CD4-positive, alpha-beta memory T cell (primary cell): Measurements from ENCODE around the gene IDS. TPM values are rescaled to one million over a fixed set of nuclear protein-coding genes. Genes with fewer than 3 reads are reported as not detected.

ENCODE experiments used
- CTCF ChIA-PET: fragments of 350-600 bp; sonication (Branson Sonifier 250); formaldehyde crosslinking; loops from one replicate; lab custom pipeline; 2021; ENCODE audit warnings: inconsistent platforms; ENCODE audit not compliant: partially characterized antibody; lab: Charles Lee
- POLR2A ChIA-PET: fragments of 350-600 bp; sonication (Branson Sonifier 250); formaldehyde crosslinking; loops from one replicate; lab custom pipeline; 2021; ENCODE audit not compliant: partially characterized antibody; lab: Charles Lee
- DNase-seq, 5 donors: peaks; one replicate each; pipeline versions ENCODE4 v3.0.0 to v3.0.0-alpha.2; 2020 to 2022; ENCODE audit warnings: mixed read lengths in 1 of 5
- H3K27ac ChIP-seq: one replicate; pipeline ENCODE4 v1.7.0; 2013; ENCODE audit warnings: low read depth, low read length
- H3K27me3 ChIP-seq: 2 replicates; pipeline ENCODE4 v1.7.0; 2013; ENCODE audit warnings: mild to moderate bottlenecking, low read length, moderate library complexity; ENCODE audit not compliant: insufficient read depth
- H3K36me3 ChIP-seq: 2 replicates; pipeline ENCODE4 v1.7.0; 2013; ENCODE audit warnings: mild to moderate bottlenecking, low read length, moderate library complexity; ENCODE audit not compliant: insufficient read depth
- H3K4me1 ChIP-seq: 2 replicates; pipeline ENCODE4 v1.7.0; 2013; ENCODE audit warnings: mild to moderate bottlenecking, low read length, moderate library complexity; ENCODE audit not compliant: insufficient read depth
- H3K4me3 ChIP-seq, 2 donors: one replicate each; pipeline ENCODE4 v1.7.0; 2013; ENCODE audit warnings: low read length in 2 of 2, mild to moderate bottlenecking in 1 of 2
- H3K9me3 ChIP-seq, 2 donors: one replicate each; pipeline ENCODE4 v1.7.0; 2013; ENCODE audit warnings: low read length in 2 of 2, control low read depth in 1 of 2; ENCODE audit not compliant: control insufficient read depth in 1 of 2
- H3K27ac Mint-ChIP-seq, 7 donors: one replicate each; pipeline ENCODE4 v1.8.0; 2020 to 2021; ENCODE audit warnings: mixed read lengths in 7 of 7, mild to moderate bottlenecking in 6 of 7, inconsistent platforms in 3 of 7, moderate library complexity in 3 of 7
- H3K27me3 Mint-ChIP-seq, 2 donors: one replicate each; pipeline ENCODE4 v1.8.0; 2020 to 2021; ENCODE audit warnings: mixed read lengths in 2 of 2
- H3K36me3 Mint-ChIP-seq, 2 donors: one replicate each; pipeline ENCODE4 v1.8.0; 2020 to 2021; ENCODE audit warnings: mixed read lengths in 2 of 2, inconsistent platforms in 1 of 2, mild to moderate bottlenecking in 1 of 2
- H3K4me1 Mint-ChIP-seq, 4 donors: one replicate each; pipeline ENCODE4 v1.8.0; 2020 to 2021; ENCODE audit warnings: mixed read lengths in 4 of 4, mild to moderate bottlenecking in 1 of 4
- H3K4me3 Mint-ChIP-seq, 8 donors: one replicate each; pipeline ENCODE4 v1.8.0; 2020 to 2021; ENCODE audit warnings: mixed read lengths in 8 of 8, mild to moderate bottlenecking in 7 of 8, moderate library complexity in 6 of 8, inconsistent platforms in 3 of 8
- H3K9me3 Mint-ChIP-seq, 8 donors: one replicate each; pipeline ENCODE4 v1.8.0; 2020 to 2021; ENCODE audit warnings: mixed read lengths in 8 of 8, mild to moderate bottlenecking in 5 of 8, inconsistent platforms in 3 of 8, moderate library complexity in 1 of 8
- intact Hi-C: fragments of 100-400 bp; cut with micrococcal nuclease; formaldehyde crosslinking; loops from one replicate; pipeline ENCODE4 v1.15.1; 2023
- polyA plus RNA-seq, 2 donors: library from polyadenylated mRNA; unstranded; fragments of 300-500 nt; fragmentation: Illumina TruSeq; gene quantifications; one replicate each; pipeline ENCODE4 v1.2.3, GENCODE V29; 2021
- total RNA-seq, 2 experiments: library from RNA; stranded (reverse); gene quantifications; one replicate each; pipeline ENCODE4 v1.2.3, GENCODE V29; 2021

The IDS gene
- total and polyA plus RNA-seq, 4 experiments from 2014 or later: 121 to 196 (median 157) TPM

- intact Hi-C loops: no loop called here
- H3K36me3 Mint-ChIP-seq: no peaks in the 10 kb centered on the region
- H3K9me3 ChIP-seq: no peaks in the 10 kb centered on the region
- no peak overlapping the region for H3K4me3 Mint-ChIP-seq
- H3K9me3 Mint-ChIP-seq: no peaks in the 10 kb centered on the region
- no peak overlapping the region for H3K27ac Mint-ChIP-seq
- peaks cover 23 to 38% (median 27%) of the 10 kb centered on the region in 4 donors for H3K4me1 Mint-ChIP-seq
- H3K36me3 ChIP-seq: no peaks in the 10 kb centered on the region
- DNase-seq: no peak
- no peaks in the 10 kb centered on the region for H3K27me3 Mint-ChIP-seq
- no peak overlapping the region for H3K27ac ChIP-seq
- H3K27me3 ChIP-seq: no peaks in the 10 kb centered on the region
- ChIA-PET POLR2A (no interaction called here), CTCF (no interaction called here)
- no peak overlapping the region for H3K4me3 ChIP-seq
- H3K4me1 ChIP-seq: peaks cover 43% of the 10 kb centered on the region
These were observed 13.1 kb upstream of the IDS start for GRCh38 chrX:149518236-149518635.

GRCh38 chrX:149517308-149517707, 12.2 kb upstream of the IDS start:
- Mint-ChIP-seq H3K4me1 (peaks cover 21 to 32% (median 24%) of the 10 kb centered on the region in 4 donors), H3K36me3 (no peaks in the 10 kb centered on the region), H3K27ac (peak overlapping the region in 1 of 7 donors; percentile 47), H3K4me3 (no peak overlapping the region), H3K9me3 (no peaks in the 10 kb centered on the region), H3K27me3 (no peaks in the 10 kb centered on the region)
- no peaks in the 10 kb centered on the region for H3K27me3 ChIP-seq
- intact Hi-C loops: no loop called here
- ChIA-PET POLR2A (no interaction called here), CTCF (no interaction called here)
- no peak for DNase-seq
- peaks cover 38% of the 10 kb centered on the region for H3K4me1 ChIP-seq
- no peaks in the 10 kb centered on the region for H3K9me3 ChIP-seq
- H3K27ac ChIP-seq: no peak overlapping the region
- no peak overlapping the region for H3K4me3 ChIP-seq
- no peaks in the 10 kb centered on the region for H3K36me3 ChIP-seq

GRCh38 chrX:149516604-149517003, 11.5 kb upstream of the IDS start:
- Mint-ChIP-seq H3K9me3 (no peaks in the 10 kb centered on the region), H3K4me1 (peaks cover 18 to 29% (median 20%) of the 10 kb centered on the region in 4 donors), H3K27ac (no peak overlapping the region), H3K27me3 (no peaks in the 10 kb centered on the region), H3K4me3 (no peak overlapping the region), H3K36me3 (no peaks in the 10 kb centered on the region)
- ChIA-PET CTCF (no interaction called here), POLR2A (no interaction called here)
- no peaks in the 10 kb centered on the region for H3K9me3 ChIP-seq
- intact Hi-C loops: no loop called here
- no peak overlapping the region for H3K4me3 ChIP-seq
- no peak overlapping the region for H3K27ac ChIP-seq
- no peaks in the 10 kb centered on the region for H3K36me3 ChIP-seq
- no peak for DNase-seq
- no peaks in the 10 kb centered on the region for H3K27me3 ChIP-seq
- peaks cover 36% of the 10 kb centered on the region for H3K4me1 ChIP-seq

GRCh38 chrX:149515954-149516602, 11.0 kb upstream of the IDS start:
- H3K27ac Mint-ChIP-seq: peak overlapping the region in 1 of 7 donors; percentile 11
- Histone ChIP-seq H3K36me3 (no peaks in the 10 kb centered on the region), H3K4me3 (no peak overlapping the region), H3K27me3 (no peaks in the 10 kb centered on the region), H3K27ac (no peak overlapping the region), H3K9me3 (no peaks in the 10 kb centered on the region), H3K4me1 (peaks cover 31% of the 10 kb centered on the region)
- ChIA-PET POLR2A (interaction anchor here (1.0 kb wide), 1 partner anchor 10 kb away, joined by 5 read pairs; no protein-coding TSS in a partner anchor), CTCF (no interaction called here)
- H3K4me3 Mint-ChIP-seq: no peak overlapping the region
- intact Hi-C loops: no loop called here
- no peaks in the 10 kb centered on the region for H3K36me3 Mint-ChIP-seq
- no peaks in the 10 kb centered on the region for H3K9me3 Mint-ChIP-seq
- peaks cover 14 to 24% (median 16%) of the 10 kb centered on the region in 4 donors for H3K4me1 Mint-ChIP-seq
- no peak for DNase-seq
- no peaks in the 10 kb centered on the region for H3K27me3 Mint-ChIP-seq

- Histone ChIP-seq H3K4me1 (peaks cover 19% of the 10 kb centered on the region), H3K9me3 (no peaks in the 10 kb centered on the region), H3K36me3 (no peaks in the 10 kb centered on the region), H3K27ac (no peak overlapping the region), H3K27me3 (no peaks in the 10 kb centered on the region), H3K4me3 (no peak overlapping the region)
- H3K4me1 Mint-ChIP-seq: peaks cover 4 to 11% (median 8%) of the 10 kb centered on the region in 4 donors
- H3K27me3 Mint-ChIP-seq: peaks cover 0 to 2% of the 10 kb centered on the region in 2 donors
- H3K27ac Mint-ChIP-seq: peak overlapping the region in 3 of 7 donors; percentile 9 to 37 (median 32)
- no peak overlapping the region for H3K4me3 Mint-ChIP-seq
- ChIA-PET CTCF (interaction anchor here (1.1 to 4.1 kb wide), 5 partner anchors 8 to 426 kb away, joined by 3 to 33 read pairs (median 16); no protein-coding TSS in a partner anchor), POLR2A (interaction anchor here (1.9 to 2.9 kb wide), 3 partner anchors 9 to 26 kb away, joined by 13 to 35 read pairs (median 22); partner anchors contain the start of genes EOLA1 and IDS)
- DNase-seq: no peak
- intact Hi-C loops: loop anchor here (5.0 kb wide), 1 partner anchor 118 kb away; the partner anchor contains the start of gene TMEM185A
- H3K36me3 Mint-ChIP-seq: no peaks in the 10 kb centered on the region
- H3K9me3 Mint-ChIP-seq: no peaks in the 10 kb centered on the region
These were observed 8.8 kb upstream of the IDS start for GRCh38 chrX:149513825-149514428.

GRCh38 chrX:149512225-149512885, 7.2 kb upstream of the IDS start:
- Mint-ChIP-seq H3K9me3 (no peaks in the 10 kb centered on the region), H3K4me1 (peaks cover 4 to 11% (median 8%) of the 10 kb centered on the region in 4 donors), H3K27ac (peak overlapping the region in 5 of 7 donors; percentile 7 to 72 (median 48)), H3K4me3 (no peak overlapping the region), H3K27me3 (peaks cover 0 to 2% of the 10 kb centered on the region in 2 donors), H3K36me3 (no peaks in the 10 kb centered on the region)
- DNase-seq: peak; percentile 54 to 66 (median 61)
- Histone ChIP-seq H3K4me3 (no peak overlapping the region), H3K27me3 (no peaks in the 10 kb centered on the region), H3K36me3 (no peaks in the 10 kb centered on the region), H3K4me1 (peaks cover 19% of the 10 kb centered on the region), H3K9me3 (no peaks in the 10 kb centered on the region), H3K27ac (no peak overlapping the region)
- ChIA-PET POLR2A (interaction anchor here (0.7 to 2.9 kb wide), 4 partner anchors 11 to 426 kb away, joined by 3 to 35 read pairs (median 12); partner anchors contain the start of gene EOLA1), CTCF (interaction anchor here (1.6 to 4.1 kb wide), 5 partner anchors 10 to 28 kb away, joined by 6 to 33 read pairs (median 29); partner anchors contain the start of gene EOLA1)
- intact Hi-C loops: loop anchor here (1.0 to 5.0 kb wide), 3 partner anchors 15 to 120 kb away; partner anchors contain the start of gene TMEM185A
